Mucosa of descending colon (tissue), 3 donors: Measurements from ENCODE around the gene ADCY9. TPM values are rescaled to one million over a fixed set of nuclear protein-coding genes. Genes with fewer than 3 reads are reported as not detected.
A peak's percentile ranks its signal among the peaks of the same experiment; 100 is the strongest.

ENCODE experiments used
- ATAC-seq: fragments of 200-7000 bp; cut with Tn5 transposase; one replicate; pipeline ENCODE4 v1.9.1; 2020; ENCODE audit warnings: mild to moderate bottlenecking, moderate library complexity
- DNase-seq, 3 donors: peaks; one replicate each; pipeline ENCODE4 v3.0.0-alpha.2; 2020
- H3K36me3 ChIP-seq: fragments of 200-600 bp; one replicate; pipeline ENCODE4 v1.8.0; 2021; ENCODE audit warnings: low read depth, mild to moderate bottlenecking
- H3K4me1 ChIP-seq: fragments of 200-600 bp; one replicate; pipeline ENCODE4 v1.8.0; 2021; ENCODE audit warnings: low read depth, mild to moderate bottlenecking
- H3K4me3 ChIP-seq: fragments of 200-600 bp; one replicate; pipeline ENCODE4 v1.8.0; 2021; ENCODE audit warnings: mild to moderate bottlenecking
- H3K9me3 ChIP-seq: fragments of 200-600 bp; one replicate; pipeline ENCODE4 v1.8.0; 2021; ENCODE audit warnings: mild to moderate bottlenecking
- CTCF ChIP-seq: fragments of 200-600 bp; IDR thresholded peaks from one replicate; pipeline ENCODE4 v1.8.0; 2022; ENCODE audit warnings: antibody characterized with exemption, mild to moderate bottlenecking
- intact Hi-C, 2 donors: fragments of 100-400 bp; cut with DNase I in 1 of 2; cut with micrococcal nuclease in 1 of 2; formaldehyde crosslinking; loops; one replicate each; pipeline versions ENCODE4 v1.11.0 to v1.11.1; 2022; cut with DNase I, micrococcal nuclease
- total RNA-seq, 3 donors: library from RNA; stranded (reverse); fragmentation: NEBNext Ultra II Directional in 2 of 3; extraction: Animal tissue kit (Norgen Biotek cat#: 25700) in 2 of 3; gene quantifications; one replicate each; pipeline versions ENCODE4 v1.2.1 to v1.2.4, GENCODE V29; 2021 to 2023
- donor health status: DM: no; HTN: no; CAD: no; lungs with moderate emphysema.
- donor health status: DM: no; HTN: no; CAD: no.
- donor health status: DM: no; HTN: yes; CAD: no.

ADCY9 gene
- total RNA-seq, 3 donors from 2014 or later = 30.0 to 50.8 (median 41.8) TPM

GRCh38 chr16:4096509-4096908, 19.7 kb downstream of the ADCY9 start:
- no peak for TF ChIP-seq CTCF
- ATAC-seq (peak; percentile 60), DNase-seq (no peak)
- intact Hi-C loops = no loop called here
- Histone ChIP-seq H3K4me1 (peaks cover 24% of the 10 kb centered on the region), H3K36me3 (no peaks in the 10 kb centered on the region), H3K9me3 (no peaks in the 10 kb centered on the region), H3K4me3 (no peak overlapping the region)

- Histone ChIP-seq H3K4me1 (peaks cover 40% of the 10 kb centered on the region), H3K9me3 (no peaks in the 10 kb centered on the region), H3K36me3 (no peaks in the 10 kb centered on the region), H3K4me3 (no peak overlapping the region)
- ATAC-seq (no peak), DNase-seq (no peak)
- intact Hi-C loops = no loop called here
- no peak for TF ChIP-seq CTCF
These were observed 22.0 kb downstream of the ADCY9 start for GRCh38 chr16:4094127-4094773.

- Histone ChIP-seq H3K4me3 (no peak overlapping the region), H3K36me3 (no peaks in the 10 kb centered on the region), H3K4me1 (peaks cover 38% of the 10 kb centered on the region), H3K9me3 (no peaks in the 10 kb centered on the region)
- ATAC-seq (no peak), DNase-seq (no peak)
- TF ChIP-seq CTCF = no peak
- intact Hi-C loops = no loop called here
These were observed 22.6 kb downstream of the ADCY9 start for GRCh38 chr16:4093495-4094126.

GRCh38 chr16:4092547-4093265, 23.5 kb downstream of the ADCY9 start:
- Histone ChIP-seq H3K36me3 (no peaks in the 10 kb centered on the region), H3K9me3 (no peaks in the 10 kb centered on the region), H3K4me3 (no peak overlapping the region), H3K4me1 (peaks cover 29% of the 10 kb centered on the region)
- ATAC-seq = no peak
- intact Hi-C loops = no loop called here
- DNase-seq = no peak
- no peak for TF ChIP-seq CTCF

- H3K4me1 ChIP-seq = peaks cover 22% of the 10 kb centered on the region
- ATAC-seq (no peak), DNase-seq (no peak)
- no peaks in the 10 kb centered on the region for H3K36me3 ChIP-seq
- no peak for TF ChIP-seq CTCF
- intact Hi-C loops = no loop called here
- no peaks in the 10 kb centered on the region for H3K9me3 ChIP-seq
- no peak overlapping the region for H3K4me3 ChIP-seq
These were observed 24.8 kb downstream of the ADCY9 start for GRCh38 chr16:4091240-4092012.
